Activated CD4-positive, alpha-beta T cell treated with anti-CD3 and anti-CD28 coated beads, Interleukin-2, amount 50 U/mL, for 1 hour (primary cell): ENCODE measurements around the gene MACO1.

ENCODE experiments used
- DNase-seq: peaks from one replicate; pipeline ENCODE4 v3.0.0-alpha.2; 2020

MACO1 gene

DNA sequence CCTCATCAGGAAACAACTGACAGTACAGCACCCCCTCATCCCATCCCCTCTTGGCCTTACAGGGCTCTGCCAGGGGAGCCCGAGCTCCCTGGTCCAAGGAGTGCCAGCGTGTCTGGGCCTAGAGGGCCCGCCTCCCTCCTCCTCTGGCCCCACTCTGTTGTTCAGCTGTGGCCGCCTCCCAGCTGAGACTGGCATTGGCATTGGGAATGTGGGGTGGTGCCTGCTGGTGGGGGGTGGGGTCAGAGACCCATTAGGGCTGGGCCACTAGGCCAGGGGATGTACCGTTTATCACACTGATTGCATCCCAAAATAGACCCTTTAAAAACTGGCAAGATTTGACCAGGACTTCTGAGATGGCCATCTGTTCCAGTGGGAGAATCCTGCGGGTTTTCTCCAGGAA lies 114.1 kb downstream of the MACO1 start:
- no peak for DNase-seq

DNA sequence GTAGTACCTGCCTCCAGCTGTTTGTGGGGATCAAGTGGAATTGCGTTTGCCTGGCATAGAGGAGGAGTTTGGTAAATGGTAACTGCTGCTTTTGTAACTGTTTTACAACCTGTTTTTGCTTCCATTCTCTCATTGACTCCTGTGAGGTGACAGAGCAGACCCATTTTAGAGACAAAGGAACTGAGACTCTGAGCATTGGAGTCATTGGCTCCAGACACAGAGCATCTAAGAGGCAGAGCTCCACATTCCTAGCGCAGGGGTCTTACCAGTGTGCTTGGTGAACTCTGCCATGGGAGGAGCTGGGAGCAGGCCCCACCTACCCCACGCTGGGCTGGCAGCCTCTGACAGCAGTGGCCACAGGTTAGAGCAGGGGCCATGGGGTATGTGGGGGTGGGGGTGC lies 115.1 kb downstream of the MACO1 start:
- DNase-seq, result no peak

DNA sequence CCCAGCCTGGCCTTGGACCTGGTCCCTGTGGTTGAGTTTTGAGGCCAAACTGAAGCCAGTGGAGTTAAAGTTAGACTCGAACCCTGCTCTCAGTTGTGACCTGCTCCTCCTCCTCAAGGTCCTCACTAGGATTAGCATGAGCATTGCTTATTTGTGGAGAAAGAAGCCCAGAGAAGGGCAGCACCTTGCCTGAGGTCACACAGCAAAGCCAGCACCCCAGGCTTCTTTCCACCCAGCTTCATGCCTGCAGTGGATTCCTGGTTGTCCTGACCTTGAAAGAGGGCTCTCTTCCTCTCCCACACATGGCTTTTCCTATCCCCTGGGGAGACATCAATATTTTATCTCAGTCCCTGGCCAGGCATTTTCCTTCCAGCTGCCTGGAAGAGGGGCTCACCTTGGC lies 115.5 kb downstream of the MACO1 start:
- no peak for DNase-seq

DNA sequence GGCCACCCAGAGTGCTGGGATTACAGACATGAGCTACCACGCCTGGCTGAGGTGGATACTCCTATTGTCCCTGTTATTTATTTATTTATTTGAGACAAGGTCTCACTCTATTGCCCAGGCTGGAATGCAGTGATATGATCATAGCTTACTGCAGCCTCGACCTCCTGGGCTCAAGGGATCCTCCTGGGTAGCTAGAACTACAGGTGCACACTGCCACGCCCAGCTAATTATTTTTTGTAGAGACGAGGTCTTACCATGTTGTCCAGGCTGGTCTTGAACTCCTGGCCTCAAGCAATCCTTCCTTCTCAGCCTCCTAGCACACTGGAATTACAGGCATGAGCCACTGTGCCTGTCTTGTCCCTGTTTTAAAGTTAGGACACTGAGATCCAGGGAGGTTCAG lies 117.9 kb downstream of the MACO1 start:
- no peak for DNase-seq

DNA sequence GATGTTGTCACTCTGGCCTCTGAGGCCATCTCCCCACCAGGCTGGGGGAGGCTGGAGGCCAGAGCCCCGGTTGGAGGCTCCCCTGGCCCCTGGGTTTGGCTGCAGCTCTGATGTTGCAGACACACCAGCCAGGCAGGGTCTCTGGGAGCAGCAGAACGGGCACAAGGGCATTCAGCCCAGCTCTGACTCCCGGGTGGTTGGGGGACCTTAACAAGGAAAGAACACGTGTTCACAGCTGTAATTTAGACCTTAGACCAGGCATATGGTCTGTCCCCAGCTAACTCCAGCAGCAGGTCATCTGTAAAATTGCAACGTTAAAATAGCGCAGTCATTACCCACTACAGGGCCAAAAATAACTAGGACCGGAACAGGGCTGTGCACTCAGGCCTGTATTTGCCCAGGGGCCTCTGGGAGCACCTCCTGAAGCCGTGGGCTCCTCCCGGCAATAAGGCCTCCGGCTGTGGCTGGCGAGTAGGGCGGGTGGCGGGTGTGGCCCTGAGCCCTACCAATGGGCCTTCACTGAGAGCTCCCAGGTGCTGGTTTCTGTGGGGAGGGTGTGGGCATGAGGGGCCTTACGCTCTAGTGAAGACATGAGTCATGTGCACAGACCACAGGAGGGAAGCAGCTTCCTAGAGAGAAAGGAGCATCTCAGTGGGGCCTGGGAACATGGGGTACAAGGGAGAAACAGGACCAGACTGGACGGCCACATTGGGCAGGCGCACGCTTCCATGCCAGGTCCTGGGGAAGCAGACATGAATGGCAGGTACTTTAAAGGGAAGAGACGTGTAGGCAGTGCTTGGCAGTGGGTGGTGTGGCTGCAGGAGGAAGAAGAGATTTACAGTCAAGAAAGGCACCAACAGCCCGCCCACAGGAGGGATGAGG lies 118.8 kb downstream of the MACO1 start:
- peak; percentile 71 for DNase-seq
